PC-9 (cell line): ENCODE measurements around the gene ATP6V1E1. TPM values are rescaled to one million over a fixed set of nuclear protein-coding genes. Genes with fewer than 3 reads are reported as not detected.

Experiments
- BruUV-seq: library from RNA; stranded (reverse); fragments of 400-500 nt; replicated peaks from 2 replicates; lab custom pipeline; 2021; lab: Mats Ljungman, UMichigan
- CTCF ChIA-PET: fragments of 300-600 bp; sonication (Branson Sonifier 250); formaldehyde crosslinking; loops from one replicate; lab custom pipeline; 2022; ENCODE audit warnings: antibody characterized with exemption; lab: Charles Lee
- POLR2A ChIA-PET: fragments of 300-600 bp; sonication (Branson Sonifier 250); formaldehyde crosslinking; loops from one replicate; lab custom pipeline; 2022; ENCODE audit warnings: antibody characterized with exemption; ENCODE audit not compliant: unreplicated experiment; lab: Charles Lee
- DNase-seq, 2 experiments: peaks; one replicate each; pipeline versions ENCODE4 v3.0.0 to v3.0.0-alpha.2; 2015 to 2022; ENCODE audit warnings: mixed read lengths in 1 of 2
- H2AFZ ChIP-seq: fragments of 200-600 bp; sonication (generic); 2 replicates; pipeline ENCODE4 v1.8.1; 2017; ENCODE audit warnings: antibody characterized with exemption
- H3F3A ChIP-seq: fragments of 200-600 bp; sonication (generic); 2 replicates; pipeline ENCODE4 v1.8.1; 2017; ENCODE audit warnings: antibody characterized with exemption, mild to moderate bottlenecking, low read depth; ENCODE audit not compliant: insufficient read depth
- H3K27ac ChIP-seq: fragments of 200-600 bp; sonication (generic); 2 replicates; pipeline ENCODE4 v1.6.1; 2016; ENCODE audit warnings: mixed run types
- H3K27me3 ChIP-seq: fragments of 200-600 bp; sonication (generic); 2 replicates; pipeline ENCODE4 v1.6.1; 2016; ENCODE audit warnings: low read depth, mixed run types; ENCODE audit not compliant: insufficient read depth
- H3K36me3 ChIP-seq: fragments of 200-600 bp; sonication (generic); 2 replicates; pipeline ENCODE4 v1.6.1; 2016; ENCODE audit warnings: low read depth, mixed run types
- H3K4me1 ChIP-seq: fragments of 200-600 bp; sonication (generic); replicated peaks from 2 replicates; pipeline ENCODE4 v1.6.1; 2016; ENCODE audit warnings: mixed run types; ENCODE audit not compliant: insufficient read depth
- H3K4me2 ChIP-seq: fragments of 200-600 bp; sonication (generic); 2 replicates; pipeline ENCODE4 v1.6.1; 2017; ENCODE audit warnings: mixed run types
- H3K4me3 ChIP-seq: fragments of 200-600 bp; sonication (generic); 2 replicates; pipeline ENCODE4 v1.6.1; 2016; ENCODE audit warnings: mixed run types
- H3K79me2 ChIP-seq: fragments of 200-600 bp; sonication (generic); 2 replicates; pipeline ENCODE4 v1.6.1; 2017; ENCODE audit warnings: low read depth, mixed run types
- H3K9me2 ChIP-seq: fragments of 200-600 bp; sonication (generic); 2 replicates; pipeline ENCODE4 v1.8.1; 2017; ENCODE audit warnings: mild to moderate bottlenecking; ENCODE audit not compliant: insufficient read depth
- H3K9me3 ChIP-seq: fragments of 200-600 bp; sonication (generic); 2 replicates; pipeline ENCODE4 v1.8.1; 2016; ENCODE audit warnings: low read depth; ENCODE audit not compliant: insufficient read depth
- H4K20me1 ChIP-seq: fragments of 200-600 bp; sonication (generic); 2 replicates; pipeline ENCODE4 v1.8.1; 2017; ENCODE audit not compliant: insufficient read depth
- EZH2 ChIP-seq: fragments of 200-600 bp; sonication (generic); IDR thresholded peaks from 2 replicates; pipeline ENCODE4 v1.8.0; 2017; ENCODE audit warnings: antibody characterized with exemption, low read depth
- intact Hi-C: fragments of 100-400 bp; cut with micrococcal nuclease; formaldehyde crosslinking; loops from one replicate; pipeline ENCODE4 v1.10.0; 2022; ENCODE audit not compliant: unreplicated experiment
- total RNA-seq: library from RNA; stranded (reverse); gene quantifications from 2 replicates; pipeline ENCODE4 v1.2.3, GENCODE V29; 2021
- TF ChIP-seq, protein P1 (sequence below): fragments of 200-600 bp; sonication (generic); conservative IDR thresholded peaks from 2 replicates; pipeline ENCODE4 v1.6.1; 2017; ENCODE audit warnings: mixed run types, antibody characterized with exemption, mild to moderate bottlenecking, moderate library complexity

Gene ATP6V1E1
- total RNA-seq, 1 experiment from 2014 or later = 58.0 TPM

DNA sequence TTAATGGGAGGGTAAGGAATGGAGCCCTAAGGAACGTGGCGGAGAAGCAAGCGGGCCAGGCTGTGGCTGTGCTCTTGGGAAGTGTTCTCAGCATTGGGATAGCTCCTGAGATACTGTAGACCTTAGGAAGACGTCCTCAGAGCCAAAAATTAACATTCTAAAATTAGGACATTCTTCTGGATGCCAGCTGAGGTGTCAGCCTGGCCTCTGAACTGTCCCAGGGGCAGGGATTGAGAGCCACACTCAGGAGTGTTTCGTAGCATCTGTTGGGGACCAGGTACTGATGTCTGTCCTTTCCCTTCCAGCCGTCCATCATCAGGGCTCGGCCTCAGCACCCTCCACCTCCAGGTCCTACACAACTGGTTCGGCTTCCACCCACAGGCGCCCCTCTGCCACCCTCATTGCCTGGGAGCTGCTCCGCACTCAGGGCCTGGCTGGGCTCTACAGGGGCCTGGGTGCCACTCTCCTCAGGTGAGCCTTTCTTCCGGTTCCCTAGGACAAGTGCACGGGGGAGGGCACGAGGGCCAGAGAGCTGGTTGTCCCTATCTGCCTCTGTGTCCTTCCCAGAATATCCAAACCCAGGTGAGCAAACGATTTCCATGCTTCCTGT is 41.6 kb downstream of the ATP6V1E1 start:
- H3K9me2 ChIP-seq = no peaks in the 10 kb centered on the region
- no peak overlapping the region for H3K4me2 ChIP-seq
- no TSS peak for BruUV-seq
- H3K79me2 ChIP-seq = no peaks in the 10 kb centered on the region
- TF ChIP-seq, protein P1, sequence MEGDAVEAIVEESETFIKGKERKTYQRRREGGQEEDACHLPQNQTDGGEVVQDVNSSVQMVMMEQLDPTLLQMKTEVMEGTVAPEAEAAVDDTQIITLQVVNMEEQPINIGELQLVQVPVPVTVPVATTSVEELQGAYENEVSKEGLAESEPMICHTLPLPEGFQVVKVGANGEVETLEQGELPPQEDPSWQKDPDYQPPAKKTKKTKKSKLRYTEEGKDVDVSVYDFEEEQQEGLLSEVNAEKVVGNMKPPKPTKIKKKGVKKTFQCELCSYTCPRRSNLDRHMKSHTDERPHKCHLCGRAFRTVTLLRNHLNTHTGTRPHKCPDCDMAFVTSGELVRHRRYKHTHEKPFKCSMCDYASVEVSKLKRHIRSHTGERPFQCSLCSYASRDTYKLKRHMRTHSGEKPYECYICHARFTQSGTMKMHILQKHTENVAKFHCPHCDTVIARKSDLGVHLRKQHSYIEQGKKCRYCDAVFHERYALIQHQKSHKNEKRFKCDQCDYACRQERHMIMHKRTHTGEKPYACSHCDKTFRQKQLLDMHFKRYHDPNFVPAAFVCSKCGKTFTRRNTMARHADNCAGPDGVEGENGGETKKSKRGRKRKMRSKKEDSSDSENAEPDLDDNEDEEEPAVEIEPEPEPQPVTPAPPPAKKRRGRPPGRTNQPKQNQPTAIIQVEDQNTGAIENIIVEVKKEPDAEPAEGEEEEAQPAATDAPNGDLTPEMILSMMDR = no peak
- TF ChIP-seq EZH2 = no peak
- H3K9me3 ChIP-seq = no peaks in the 10 kb centered on the region
- no peaks in the 10 kb centered on the region for H3K4me1 ChIP-seq
- H3F3A ChIP-seq = no peaks in the 10 kb centered on the region
- CTCF ChIA-PET = no interaction called here
- H4K20me1 ChIP-seq = no peaks in the 10 kb centered on the region
- no peaks in the 10 kb centered on the region for H3K27me3 ChIP-seq
- H3K4me3 ChIP-seq = no peak overlapping the region
- intact Hi-C loops = no loop called here
- POLR2A ChIA-PET = no interaction called here
- no peak for DNase-seq
- no peak overlapping the region for H2AFZ ChIP-seq
- no peak overlapping the region for H3K27ac ChIP-seq
- no peaks in the 10 kb centered on the region for H3K36me3 ChIP-seq

DNA sequence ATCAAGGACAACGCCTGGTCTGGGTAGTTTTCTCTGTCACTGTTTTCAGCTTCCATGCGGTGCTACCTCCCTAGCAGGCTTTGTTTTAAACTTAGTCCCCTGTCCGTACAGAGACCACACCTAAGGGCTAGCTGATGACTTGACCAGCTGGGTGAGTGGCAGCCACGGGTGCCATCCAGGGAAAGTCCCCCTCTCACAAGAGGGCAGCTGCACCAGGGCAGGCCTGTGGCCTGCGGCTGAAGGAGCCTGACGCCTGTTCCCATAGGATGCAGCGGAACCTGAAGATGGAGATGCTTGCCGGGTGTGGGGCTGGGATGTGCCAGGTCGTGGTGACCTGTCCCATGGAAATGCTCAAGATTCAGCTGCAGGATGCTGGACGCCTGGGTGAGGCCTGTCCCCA is 45.4 kb downstream of the ATP6V1E1 start:
- no peak overlapping the region for H2AFZ ChIP-seq
- H3K4me1 ChIP-seq = no peaks in the 10 kb centered on the region
- TF ChIP-seq, protein P1 = no peak
- no peak for TF ChIP-seq EZH2
- intact Hi-C loops = no loop called here
- DNase-seq = no peak
- H4K20me1 ChIP-seq = no peaks in the 10 kb centered on the region
- POLR2A ChIA-PET = no interaction called here
- H3K27ac ChIP-seq = no peak overlapping the region
- H3K4me2 ChIP-seq = no peak overlapping the region
- CTCF ChIA-PET = no interaction called here
- no peaks in the 10 kb centered on the region for H3K27me3 ChIP-seq
- no peaks in the 10 kb centered on the region for H3K9me2 ChIP-seq
- H3K79me2 ChIP-seq = no peaks in the 10 kb centered on the region
- H3F3A ChIP-seq = no peaks in the 10 kb centered on the region
- BruUV-seq = no TSS peak
- no peak overlapping the region for H3K4me3 ChIP-seq
- H3K9me3 ChIP-seq = no peaks in the 10 kb centered on the region
- no peaks in the 10 kb centered on the region for H3K36me3 ChIP-seq

DNA sequence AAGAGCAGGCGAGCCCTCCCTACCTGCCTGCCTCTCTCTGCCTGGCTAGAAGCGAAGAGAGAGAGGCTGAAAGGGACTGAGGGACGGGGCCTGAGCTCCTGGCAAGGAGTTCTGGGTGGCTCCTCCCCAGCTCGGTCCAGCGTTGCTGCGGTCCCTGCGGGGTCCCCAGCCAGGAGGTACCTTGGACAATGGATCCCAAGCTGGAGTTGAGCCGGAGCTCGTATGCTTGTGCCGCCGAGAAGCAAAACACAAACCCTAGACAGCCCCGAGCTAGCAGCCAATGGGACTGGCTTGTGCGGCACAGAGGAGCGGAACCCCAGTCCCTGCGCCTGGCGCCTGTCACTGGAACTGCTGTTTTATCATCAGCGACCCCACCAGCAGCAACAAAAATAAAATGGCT is 46.9 kb downstream of the ATP6V1E1 start:
- no peaks in the 10 kb centered on the region for H4K20me1 ChIP-seq
- ChIA-PET CTCF (no interaction called here), POLR2A (no interaction called here)

More for the DNA sequence above, 46.9 kb downstream of the ATP6V1E1 start:
- Histone ChIP-seq H2AFZ (no peak overlapping the region), H3K4me2 (no peak overlapping the region), H3K27ac (no peak overlapping the region), H3K79me2 (no peaks in the 10 kb centered on the region), H3K9me3 (no peaks in the 10 kb centered on the region), H3K9me2 (no peaks in the 10 kb centered on the region), H3K4me3 (no peak overlapping the region), H3K4me1 (0 out of 2 replicates have a peak, but pooled peaks cover 4% of the 10 kb centered on the region), H3K27me3 (no peaks in the 10 kb centered on the region), H3F3A (peaks cover 5% of the 10 kb centered on the region; the same call in 1 of the 2 replicates), H3K36me3 (no peaks in the 10 kb centered on the region)
- no peak for TF ChIP-seq EZH2
- TF ChIP-seq, protein P1 = no peak
- DNase-seq = no peak
- BruUV-seq = no TSS peak
- intact Hi-C loops = no loop called here
